Measurements from ENCODE around the gene AADACL4. TPM values are rescaled to one million over a fixed set of nuclear protein-coding genes. Genes with fewer than 3 reads are reported as not detected.
"Not testable (repeated sequence)": the region's sequence is repeated elsewhere in the genome, so short reads cannot be mapped to it uniquely, and the experiment has no call there.

Gene AADACL4
- total RNA-seq, 4 donors from 2014 or later: not detected

DNA sequence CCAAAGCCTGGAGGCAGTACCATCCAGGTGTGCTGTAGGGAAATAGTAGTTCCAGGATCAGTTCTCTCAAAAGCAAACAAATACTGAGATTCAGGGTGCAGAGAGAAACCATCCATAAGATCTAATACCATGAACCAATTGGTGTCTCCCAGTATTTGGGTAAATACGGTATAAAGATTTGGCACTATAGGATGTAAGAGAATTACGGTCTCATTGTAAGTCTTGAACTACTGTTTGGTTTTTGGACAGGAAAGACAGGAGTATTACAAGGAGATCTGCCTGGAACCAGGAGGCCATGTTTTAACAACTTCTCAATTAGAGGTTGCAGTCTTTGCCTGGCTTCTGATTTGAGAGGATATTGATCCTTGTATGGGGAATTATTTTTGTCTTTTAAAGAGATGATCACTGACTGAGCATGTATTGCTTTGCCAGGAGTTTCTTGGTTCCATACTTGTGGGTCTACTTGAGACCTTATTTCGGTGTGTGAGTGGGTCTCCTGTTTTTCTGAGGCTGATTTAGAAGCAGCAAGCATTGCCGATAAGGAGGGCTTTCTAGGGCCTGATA, 10.2 kb downstream of the AADACL4 start:
- Histone ChIP-seq H3K27me3 (no peaks in the 10 kb centered on the region), H3K27ac (no peak overlapping the region), H3K36me3 (no peaks in the 10 kb centered on the region), H3K9me3 (no peaks in the 10 kb centered on the region), H3K4me1 (peaks cover 0 to 18% (median 0%) of the 10 kb centered on the region in 3 donors), H3K4me3 (no peak overlapping the region)
- TF ChIP-seq, protein P1, sequence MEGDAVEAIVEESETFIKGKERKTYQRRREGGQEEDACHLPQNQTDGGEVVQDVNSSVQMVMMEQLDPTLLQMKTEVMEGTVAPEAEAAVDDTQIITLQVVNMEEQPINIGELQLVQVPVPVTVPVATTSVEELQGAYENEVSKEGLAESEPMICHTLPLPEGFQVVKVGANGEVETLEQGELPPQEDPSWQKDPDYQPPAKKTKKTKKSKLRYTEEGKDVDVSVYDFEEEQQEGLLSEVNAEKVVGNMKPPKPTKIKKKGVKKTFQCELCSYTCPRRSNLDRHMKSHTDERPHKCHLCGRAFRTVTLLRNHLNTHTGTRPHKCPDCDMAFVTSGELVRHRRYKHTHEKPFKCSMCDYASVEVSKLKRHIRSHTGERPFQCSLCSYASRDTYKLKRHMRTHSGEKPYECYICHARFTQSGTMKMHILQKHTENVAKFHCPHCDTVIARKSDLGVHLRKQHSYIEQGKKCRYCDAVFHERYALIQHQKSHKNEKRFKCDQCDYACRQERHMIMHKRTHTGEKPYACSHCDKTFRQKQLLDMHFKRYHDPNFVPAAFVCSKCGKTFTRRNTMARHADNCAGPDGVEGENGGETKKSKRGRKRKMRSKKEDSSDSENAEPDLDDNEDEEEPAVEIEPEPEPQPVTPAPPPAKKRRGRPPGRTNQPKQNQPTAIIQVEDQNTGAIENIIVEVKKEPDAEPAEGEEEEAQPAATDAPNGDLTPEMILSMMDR (IDR thresholded peaks at IDR 0.05): no peak
- TF ChIP-seq POLR2A (IDR thresholded peaks at IDR 0.05): no peak
- no peak for TF ChIP-seq EP300 (IDR thresholded peaks at IDR 0.05)
- TF ChIP-seq POLR2AphosphoS5 (IDR thresholded peaks at IDR 0.05): no peak
- 56 to 82% methylated on average over 2 to 4 of the region's 4 CpGs for WGBS, 2 donors (ENCODE audit: low coverage in 1 of 2)
- ATAC-seq: no peak

DNA sequence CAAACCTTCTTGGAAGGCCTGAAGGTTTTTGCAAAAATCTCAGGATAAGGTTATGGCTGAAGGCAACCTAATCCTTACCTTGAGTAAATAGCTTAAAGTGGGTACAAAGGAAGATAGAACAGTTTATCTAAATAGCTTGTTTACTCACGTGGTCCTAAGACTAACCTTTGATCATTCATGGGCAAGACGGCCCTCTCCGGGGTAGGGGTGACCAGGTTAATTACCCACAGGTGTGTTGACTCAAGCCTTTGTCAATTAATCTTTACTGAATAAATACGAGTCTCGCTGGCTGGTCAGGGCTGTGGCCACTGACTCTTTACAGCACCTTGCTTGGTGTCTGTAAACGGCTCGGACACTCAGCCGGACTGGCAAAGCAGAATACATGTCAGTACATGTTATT, 10.8 kb downstream of the AADACL4 start:
- 81 to 88% methylated on average over 4 to 5 of the region's 8 CpGs for WGBS, 2 donors (ENCODE audit: low coverage in 1 of 2)
- Histone ChIP-seq H3K4me1 (peaks cover 0 to 17% (median 0%) of the 10 kb centered on the region in 3 donors), H3K27me3 (no peaks in the 10 kb centered on the region), H3K36me3 (no peaks in the 10 kb centered on the region), H3K4me3 (no peak overlapping the region), H3K27ac (no peak overlapping the region), H3K9me3 (no peaks in the 10 kb centered on the region)
- no peak for TF ChIP-seq POLR2A (IDR thresholded peaks at IDR 0.05)
- TF ChIP-seq, protein P1 (IDR thresholded peaks at IDR 0.05): no peak
- no peak for TF ChIP-seq POLR2AphosphoS5 (IDR thresholded peaks at IDR 0.05)
- no peak for TF ChIP-seq EP300 (IDR thresholded peaks at IDR 0.05)
- ATAC-seq: no peak

DNA sequence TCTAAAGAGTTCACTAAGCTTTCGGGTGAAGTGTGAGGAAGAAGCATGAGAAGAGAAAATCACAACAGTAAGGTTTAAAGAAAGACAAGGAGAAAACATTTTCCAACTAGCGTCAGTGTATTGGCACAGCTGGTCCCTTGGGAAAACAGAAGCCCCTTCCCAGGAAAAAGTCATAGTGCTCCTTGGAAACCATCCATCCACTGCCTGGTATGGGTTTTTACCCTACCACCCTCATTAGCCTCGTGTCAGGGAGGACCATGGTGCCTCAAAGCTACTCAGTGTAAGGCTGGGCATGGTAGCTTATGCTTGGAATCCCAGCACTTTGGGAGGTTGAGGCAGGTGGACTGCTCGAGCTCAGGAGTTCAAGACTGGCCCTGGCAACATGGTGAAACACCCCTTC, 12.7 kb downstream of the AADACL4 start:
- H3K9me3 ChIP-seq: no peaks in the 10 kb centered on the region
- TF ChIP-seq EP300 (IDR thresholded peaks at IDR 0.05): no peak
- TF ChIP-seq, protein P1 (IDR thresholded peaks at IDR 0.05): no peak
- no peak for TF ChIP-seq POLR2A (IDR thresholded peaks at IDR 0.05)
- no peak for TF ChIP-seq POLR2AphosphoS5 (IDR thresholded peaks at IDR 0.05)
- H3K27me3 ChIP-seq: no peaks in the 10 kb centered on the region
- H3K4me1 ChIP-seq: peaks cover 0 to 6% (median 0%) of the 10 kb centered on the region in 3 donors
- H3K4me3 ChIP-seq: no peak overlapping the region
- no peak for ATAC-seq
- whole genome bisulfite sequencing, 2 donors (ENCODE audit: low coverage in 1 of 2): 89 to 100% methylated on average over 1 to 2 of the region's 4 CpGs
- no peak overlapping the region for H3K27ac ChIP-seq
- H3K36me3 ChIP-seq: no peaks in the 10 kb centered on the region

DNA sequence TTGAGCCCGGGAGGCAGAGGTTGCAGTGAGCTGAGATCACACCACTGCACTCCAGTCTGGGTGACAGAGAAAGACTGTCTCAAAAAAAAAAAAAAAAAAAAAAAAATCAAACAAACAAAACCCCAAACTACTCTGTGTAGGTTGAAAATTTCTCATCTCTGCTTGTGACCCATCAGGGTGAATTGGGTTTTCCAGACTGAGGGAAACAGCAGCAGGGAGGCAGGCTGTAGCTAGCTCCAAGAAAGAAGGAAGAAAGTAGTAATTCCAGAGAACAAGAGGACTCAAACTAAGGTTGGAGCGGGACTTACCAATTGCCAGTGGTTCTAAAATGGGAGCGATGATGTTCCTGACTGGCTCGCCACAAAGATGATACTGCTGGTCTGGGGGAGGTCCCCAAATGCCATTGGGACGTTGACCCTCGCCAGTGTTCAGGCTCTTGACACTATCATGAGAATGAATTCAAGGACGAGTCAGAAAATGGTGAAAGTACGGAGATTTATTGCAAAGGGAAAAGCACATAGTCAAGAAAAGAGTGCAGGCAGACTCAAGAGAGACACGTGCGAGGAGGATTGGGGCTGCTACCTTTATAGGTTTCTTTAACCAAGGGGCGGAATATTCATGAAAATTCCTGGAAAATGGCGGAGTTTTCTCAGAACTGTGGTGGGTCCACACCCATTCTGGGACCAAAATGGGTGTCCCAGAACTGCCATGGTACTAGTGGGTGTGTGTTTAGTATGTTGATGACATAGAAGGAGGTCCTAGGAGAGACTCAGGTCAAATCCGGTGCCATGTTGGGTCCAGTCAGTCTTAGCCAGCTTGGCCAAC, 13.4 kb downstream of the AADACL4 start:
- TF ChIP-seq POLR2A (IDR thresholded peaks at IDR 0.05) (no peak), POLR2AphosphoS5 (IDR thresholded peaks at IDR 0.05) (no peak), EP300 (IDR thresholded peaks at IDR 0.05) (no peak)
- TF ChIP-seq, protein P1 (IDR thresholded peaks at IDR 0.05): no peak
- no peak for ATAC-seq

DNA sequence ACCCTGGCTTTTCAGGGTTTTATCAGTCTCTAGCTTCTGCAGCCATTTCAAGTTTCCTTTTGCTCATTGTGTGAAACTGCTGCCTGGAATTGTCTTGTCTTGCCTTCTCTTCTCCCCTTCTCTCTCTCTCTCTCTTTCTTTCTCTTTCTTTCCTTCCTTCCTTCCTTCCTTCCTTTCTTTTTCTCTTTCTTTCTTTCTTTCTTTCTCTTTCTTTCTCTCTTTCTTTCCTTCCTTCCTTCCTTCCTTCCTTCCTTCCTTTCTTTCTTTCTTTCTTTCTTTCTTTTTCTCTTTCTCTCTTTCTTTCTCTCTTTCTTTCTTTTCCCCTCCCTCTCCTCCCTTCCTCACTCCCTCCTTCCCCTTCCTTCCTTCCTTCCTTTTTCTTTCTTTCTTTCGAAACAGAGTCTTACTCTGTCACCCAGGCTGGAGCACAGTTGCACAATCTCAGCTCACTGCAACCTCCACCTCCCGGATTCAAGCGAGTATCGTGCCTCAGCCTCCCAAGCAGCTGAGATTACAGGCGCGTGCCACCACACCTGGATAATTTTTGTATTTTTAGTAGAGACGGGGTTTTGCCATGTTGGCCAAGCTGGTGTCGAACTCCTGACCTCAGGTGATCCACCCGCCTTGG, 14.1 kb downstream of the AADACL4 start:
- not testable (repeated sequence) for H3K4me3 ChIP-seq, ATAC-seq, H3K27me3 ChIP-seq, H3K27ac ChIP-seq, H3K9me3 ChIP-seq, H3K36me3 ChIP-seq, H3K4me1 ChIP-seq
- WGBS, 2 donors (ENCODE audit: low coverage in 1 of 2): 81% methylated on average over 9 of the region's 9 CpGs; no CpG with 5 or more reads in 1 of the 2 donors

More for the DNA sequence above, 13.4 kb downstream of the AADACL4 start:
- H3K9me3 ChIP-seq: no peaks in the 10 kb centered on the region
- no peaks in the 10 kb centered on the region for H3K27me3 ChIP-seq
- H3K27ac ChIP-seq: no peak overlapping the region
- no peaks in the 10 kb centered on the region for H3K36me3 ChIP-seq
- H3K4me1 ChIP-seq: peaks cover 0 to 6% (median 0%) of the 10 kb centered on the region in 3 donors
- 90 to 96% methylated on average over 7 to 12 of the region's 13 CpGs for WGBS, 2 donors (ENCODE audit: low coverage in 1 of 2)
- H3K4me3 ChIP-seq: no peak overlapping the region

Data from gastroesophageal sphincter (tissue), 4 donors.